Right atrium auricular region (tissue), 2 donors: ENCODE measurements around the gene TIMM10. TPM values are rescaled to one million over a fixed set of nuclear protein-coding genes. Genes with fewer than 3 reads are reported as not detected.

Source experiments
- DNase-seq: peaks from one replicate; pipeline ENCODE4 v3.0.0-alpha.2; 2019; ENCODE audit warnings: low spot score
- H3K27ac ChIP-seq, 2 donors: fragments of 200-600 bp; sonication (generic); 1 replicate in 1 of 2; 2 replicates in 1 of 2; pipeline ENCODE4 v1.5.1; 2016 to 2019
- H3K27me3 ChIP-seq, 2 donors: fragments of 200-600 bp; sonication (generic); one replicate each; pipeline versions ENCODE4 v1.5.1 to v1.6.0; 2017 to 2019
- H3K36me3 ChIP-seq: fragments of 200-600 bp; sonication (generic); one replicate; pipeline ENCODE4 v1.5.1; 2016
- H3K4me1 ChIP-seq, 2 donors: fragments of 200-600 bp; sonication (generic); one replicate each; pipeline versions ENCODE4 v1.5.1 to v1.6.0; 2017 to 2019
- H3K4me3 ChIP-seq, 2 donors: fragments of 200-600 bp; sonication (generic); 1 replicate in 1 of 2; 2 replicates in 1 of 2; pipeline ENCODE4 v1.5.1; 2017 to 2019; ENCODE audit warnings: mild to moderate bottlenecking in 1 of 2, moderate library complexity in 1 of 2
- H3K9me3 ChIP-seq, 2 donors: fragments of 200-600 bp; sonication (generic); one replicate each; pipeline ENCODE4 v1.5.1; 2019
- CTCF ChIP-seq, 2 donors: fragments of 200-600 bp; sonication (generic); IDR thresholded peaks; one replicate each; pipeline ENCODE4 v1.5.1; 2019; ENCODE audit warnings: antibody characterized with exemption in 2 of 2
- total RNA-seq, 2 donors: library from RNA; depleted of rRNA; stranded (reverse); fragments of >200 nt; gene quantifications; one replicate each; pipeline ENCODE4 v1.1.0, GENCODE V29; 2016

Gene TIMM10
- total RNA-seq, 2 donors from 2014 or later, result 27.3 to 63.4 TPM

DNA sequence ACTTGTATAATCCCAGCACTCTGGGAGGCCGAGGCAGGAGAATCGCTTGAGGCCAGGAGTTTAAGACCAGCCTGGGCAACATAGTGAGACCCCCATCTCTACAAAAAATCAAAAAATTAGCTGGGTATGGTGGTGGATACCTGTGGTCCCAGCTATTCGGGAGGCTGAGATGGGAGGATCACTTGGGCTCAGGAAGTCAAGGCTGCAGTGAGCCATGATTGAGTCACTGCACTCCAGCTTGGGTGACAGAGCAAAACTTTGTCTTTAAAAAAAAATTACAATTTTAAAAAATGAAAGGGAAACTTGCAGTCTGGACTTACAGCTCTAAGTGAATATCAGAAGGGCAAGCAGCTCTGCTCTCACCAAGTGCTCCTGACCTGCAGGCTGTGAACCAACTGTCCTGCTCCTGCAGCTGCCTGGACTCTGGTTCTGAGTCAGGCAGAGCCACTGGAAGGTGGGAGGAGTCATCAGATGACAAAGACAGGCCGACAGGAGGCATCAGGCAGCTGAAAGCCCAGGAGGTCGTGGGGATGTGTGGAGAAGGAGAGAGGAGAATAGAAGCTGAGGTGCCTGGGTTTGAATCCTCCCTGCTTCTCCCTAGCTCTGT is 16.4 kb upstream of the TIMM10 start:
- no peak for TF ChIP-seq CTCF (IDR thresholded peaks at IDR 0.05)
- Histone ChIP-seq H3K27me3 (no peaks in the 10 kb centered on the region), H3K9me3 (no peaks in the 10 kb centered on the region), H3K36me3 (peaks cover 18% of the 10 kb centered on the region), H3K4me1 (no peaks in the 10 kb centered on the region), H3K4me3 (no peak overlapping the region), H3K27ac (no peak overlapping the region)
- no peak for DNase-seq

DNA sequence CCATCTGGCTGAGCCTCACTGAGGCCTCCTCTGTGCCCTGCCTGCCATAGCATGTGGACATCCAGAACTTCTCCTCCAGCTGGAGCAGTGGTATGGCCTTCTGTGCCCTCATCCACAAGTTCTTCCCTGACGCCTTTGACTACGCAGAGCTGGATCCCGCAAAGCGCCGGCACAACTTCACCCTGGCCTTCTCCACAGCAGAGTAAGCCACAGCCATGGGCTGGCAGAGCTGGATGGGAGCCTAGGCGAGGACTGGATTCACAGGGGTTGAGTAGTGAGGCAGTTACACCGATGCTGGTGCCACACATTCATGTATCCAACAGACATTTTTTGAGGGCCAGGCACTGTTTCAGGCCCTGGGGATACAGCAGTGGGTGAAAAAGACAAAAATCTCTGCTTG is 15.9 kb upstream of the TIMM10 start:
- H3K27ac ChIP-seq, result no peak overlapping the region
- no peaks in the 10 kb centered on the region for H3K27me3 ChIP-seq
- DNase-seq, result no peak
- no peaks in the 10 kb centered on the region for H3K9me3 ChIP-seq
- H3K36me3 ChIP-seq, result peaks cover 17% of the 10 kb centered on the region
- H3K4me1 ChIP-seq, result no peaks in the 10 kb centered on the region
- no peak for TF ChIP-seq CTCF (IDR thresholded peaks at IDR 0.05)
- H3K4me3 ChIP-seq, result no peak overlapping the region

GRCh38 chr11:57545883-57546282 is 15.3 kb upstream of the TIMM10 start:
- H3K9me3 ChIP-seq, result no peaks in the 10 kb centered on the region
- no peaks in the 10 kb centered on the region for H3K4me1 ChIP-seq
- H3K27me3 ChIP-seq, result no peaks in the 10 kb centered on the region
- DNase-seq, result no peak
- no peak overlapping the region for H3K27ac ChIP-seq
- H3K36me3 ChIP-seq, result peaks cover 14% of the 10 kb centered on the region
- H3K4me3 ChIP-seq, result no peak overlapping the region
- TF ChIP-seq CTCF (IDR thresholded peaks at IDR 0.05), result no peak

DNA sequence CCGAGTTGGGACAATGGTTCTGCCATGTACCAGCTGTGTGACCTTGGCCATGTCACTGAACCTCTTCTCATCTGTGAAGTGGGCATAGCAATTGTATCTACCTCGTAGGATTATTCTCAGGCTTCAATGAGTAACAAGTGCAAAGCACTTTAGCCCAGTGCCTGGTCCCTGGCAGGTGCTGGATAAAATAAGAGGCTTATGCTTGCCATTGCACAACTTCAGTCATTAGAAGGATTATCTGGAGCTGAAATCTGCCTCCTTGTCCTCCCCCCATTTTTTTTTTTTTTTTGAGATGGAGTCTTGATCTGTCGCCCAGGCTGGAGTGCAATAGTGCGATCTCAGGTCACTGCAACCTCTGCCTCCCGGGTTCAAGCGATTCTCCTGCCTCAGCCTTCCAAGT is 14.0 kb upstream of the TIMM10 start:
- H3K4me1 ChIP-seq, result no peaks in the 10 kb centered on the region
- H3K36me3 ChIP-seq, result peaks cover 1% of the 10 kb centered on the region
- H3K9me3 ChIP-seq, result no peaks in the 10 kb centered on the region
- H3K27me3 ChIP-seq, result no peaks in the 10 kb centered on the region
- H3K4me3 ChIP-seq, result no peak overlapping the region
- TF ChIP-seq CTCF (IDR thresholded peaks at IDR 0.05), result no peak
- no peak overlapping the region for H3K27ac ChIP-seq
- no peak for DNase-seq

DNA sequence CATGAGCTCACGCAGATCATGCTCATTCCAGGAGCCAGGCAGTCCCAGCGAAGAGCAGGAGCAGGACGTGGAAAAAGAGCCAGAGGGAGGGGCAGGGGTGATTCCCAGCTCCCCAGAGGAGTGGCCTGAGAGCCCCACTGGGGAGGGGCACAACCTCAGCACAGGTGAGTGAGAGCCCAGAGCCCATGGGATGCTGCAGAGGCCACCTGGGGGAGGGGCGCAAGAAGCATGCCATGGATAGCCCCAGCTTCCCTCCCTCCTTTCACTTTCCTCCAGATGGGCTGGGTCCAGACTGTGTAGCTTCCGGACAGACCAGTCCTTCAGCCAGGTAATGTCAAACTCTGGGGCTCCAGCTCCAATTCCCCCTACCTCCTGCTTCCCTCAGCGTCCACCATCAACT is 13.0 kb upstream of the TIMM10 start:
- Histone ChIP-seq H3K36me3 (no peaks in the 10 kb centered on the region), H3K4me3 (no peak overlapping the region), H3K27ac (no peak overlapping the region), H3K4me1 (no peaks in the 10 kb centered on the region), H3K27me3 (no peaks in the 10 kb centered on the region), H3K9me3 (no peaks in the 10 kb centered on the region)
- TF ChIP-seq CTCF (IDR thresholded peaks at IDR 0.05), result no peak
- no peak for DNase-seq

- Histone ChIP-seq H3K27me3 (no peaks in the 10 kb centered on the region), H3K4me1 (no peaks in the 10 kb centered on the region), H3K9me3 (no peaks in the 10 kb centered on the region), H3K27ac (no peak overlapping the region), H3K4me3 (no peak overlapping the region), H3K36me3 (no peaks in the 10 kb centered on the region)
- TF ChIP-seq CTCF (IDR thresholded peaks at IDR 0.05), result no peak
- DNase-seq, result no peak
Measured at GRCh38 chr11:57542582-57542981, 12.0 kb upstream of the TIMM10 start.
